H9 (cell line): ENCODE data around the gene YDJC. TPM values are rescaled to one million over a fixed set of nuclear protein-coding genes. Genes with fewer than 3 reads are reported as not detected.

Experiments used
- DNase-seq: peaks from one replicate; pipeline ENCODE4 v3.0.0-alpha.2; 2017
- H2AFZ ChIP-seq: one replicate; pipeline ENCODE4 v1.6.1; 2013; ENCODE audit warnings: mild to moderate bottlenecking, low read length, control low read depth, moderate library complexity
- H2AK5ac ChIP-seq: 2 replicates; pipeline ENCODE4 v1.6.1; 2013; ENCODE audit warnings: low read length, control low read depth, mixed read lengths; ENCODE audit not compliant: insufficient read length
- H2BK120ac ChIP-seq: one replicate; pipeline ENCODE4 v1.6.1; 2013; ENCODE audit warnings: low read depth, mild to moderate bottlenecking, low read length, control low read depth, inconsistent platforms; ENCODE audit not compliant: poor library complexity, severe bottlenecking
- H2BK12ac ChIP-seq: 2 replicates; pipeline ENCODE4 v1.6.1; 2013; ENCODE audit warnings: low read length, control low read depth, mixed read lengths, low read depth; ENCODE audit not compliant: insufficient read length
- H2BK15ac ChIP-seq: 2 replicates; pipeline ENCODE4 v1.6.1; 2013; ENCODE audit warnings: low read depth, low read length, control low read depth
- H2BK20ac ChIP-seq: one replicate; pipeline ENCODE4 v1.6.1; 2013; ENCODE audit warnings: low read depth, mild to moderate bottlenecking, low read length, control low read depth, inconsistent platforms; ENCODE audit not compliant: poor library complexity, severe bottlenecking
- H2BK5ac ChIP-seq: 2 replicates; pipeline ENCODE4 v1.6.1; 2013; ENCODE audit warnings: low read length, control low read depth, mixed read lengths; ENCODE audit not compliant: insufficient read length
- H3K14ac ChIP-seq: 2 replicates; pipeline ENCODE4 v1.6.1; 2013; ENCODE audit warnings: low read length, control low read depth; ENCODE audit not compliant: insufficient read depth
- H3K18ac ChIP-seq: 2 replicates; pipeline ENCODE4 v1.6.1; 2013; ENCODE audit warnings: low read depth, mild to moderate bottlenecking, mixed read lengths, low read length, control low read depth; ENCODE audit not compliant: insufficient read length
- H3K23ac ChIP-seq: 2 replicates; pipeline ENCODE4 v1.6.1; 2013; ENCODE audit warnings: low read length, control low read depth, mixed read lengths, low read depth; ENCODE audit not compliant: insufficient read length
- H3K23me2 ChIP-seq: 2 replicates; pipeline ENCODE4 v1.6.1; 2013; ENCODE audit warnings: low read depth, mild to moderate bottlenecking, mixed read lengths, low read length, control low read depth; ENCODE audit not compliant: insufficient read length, poor library complexity, severe bottlenecking
- H3K27ac ChIP-seq: 2 replicates; pipeline ENCODE4 v1.5.1; 2013; ENCODE audit warnings: low read length, control low read depth, mixed read lengths, low read depth; ENCODE audit not compliant: insufficient read length
- H3K27me3 ChIP-seq: 2 replicates; pipeline ENCODE4 v1.6.1; 2013; ENCODE audit warnings: low read length, control low read depth, inconsistent platforms; ENCODE audit not compliant: insufficient read depth
- H3K4ac ChIP-seq: 2 replicates; pipeline ENCODE4 v1.6.1; 2013; ENCODE audit warnings: low read depth, mild to moderate bottlenecking, control low read depth, inconsistent platforms, low read length, moderate library complexity
- H3K4me1 ChIP-seq: 2 replicates; pipeline ENCODE4 v1.6.1; 2013; ENCODE audit warnings: low read length, control low read depth, inconsistent platforms; ENCODE audit not compliant: insufficient read depth
- H3K4me2 ChIP-seq: 2 replicates; pipeline ENCODE4 v1.6.1; 2013; ENCODE audit warnings: low read length, control low read depth, mixed read lengths; ENCODE audit not compliant: insufficient read length, insufficient read depth
- H3K56ac ChIP-seq: 2 replicates; pipeline ENCODE4 v1.6.1; 2013; ENCODE audit warnings: low read depth, mild to moderate bottlenecking, mixed read lengths, low read length, control low read depth; ENCODE audit not compliant: insufficient read length
- H3K79me1 ChIP-seq: 2 replicates; pipeline ENCODE4 v1.6.1; 2013; ENCODE audit warnings: low read depth, mild to moderate bottlenecking, moderate library complexity, low read length, control low read depth, inconsistent platforms; ENCODE audit not compliant: insufficient read depth, poor library complexity, severe bottlenecking
- H3K79me2 ChIP-seq: 2 replicates; pipeline ENCODE4 v1.6.1; 2013; ENCODE audit warnings: low read length, control low read depth, inconsistent platforms; ENCODE audit not compliant: insufficient read depth
- H3K9ac ChIP-seq: 2 replicates; pipeline ENCODE4 v1.6.1; 2013; ENCODE audit warnings: low read length, control low read depth, mixed read lengths; ENCODE audit not compliant: insufficient read length; ENCODE audit errors: extremely low read depth
- H3K9me3 ChIP-seq: one replicate; pipeline ENCODE4 v1.6.1; 2013; ENCODE audit warnings: low read depth, low read length, inconsistent platforms; ENCODE audit not compliant: control insufficient read depth
- H3T11ph ChIP-seq: one replicate; pipeline ENCODE4 v1.6.1; 2013; ENCODE audit warnings: mild to moderate bottlenecking, low read length, control low read depth, inconsistent platforms
- H4K20me1 ChIP-seq: one replicate; pipeline ENCODE4 v1.6.1; 2013; ENCODE audit not compliant: control insufficient read depth, insufficient read length, insufficient read depth
- H4K5ac ChIP-seq: 2 replicates; pipeline ENCODE4 v1.6.1; 2013; ENCODE audit warnings: low read depth, mild to moderate bottlenecking, mixed read lengths, low read length, control low read depth; ENCODE audit not compliant: insufficient read length
- H4K8ac ChIP-seq: replicated peaks from 2 replicates; pipeline ENCODE4 v1.6.1; 2013; ENCODE audit warnings: low read length, control low read depth, mixed read lengths, low read depth; ENCODE audit not compliant: insufficient read length
- H4K91ac ChIP-seq: 2 replicates; pipeline ENCODE4 v1.6.1; 2013; ENCODE audit warnings: low read depth, mild to moderate bottlenecking, moderate library complexity, mixed read lengths, low read length, control low read depth; ENCODE audit not compliant: insufficient read length
- H3K27ac Mint-ChIP-seq, 3 experiments: 2 replicates in 2 of 3; 3 replicates in 1 of 3; pipeline ENCODE4 v1.8.0; 2020 to 2021; ENCODE audit warnings: mixed read lengths in 3 of 3, mild to moderate bottlenecking in 1 of 3, moderate library complexity in 1 of 3
- H3K27me3 Mint-ChIP-seq: 2 replicates; pipeline ENCODE4 v1.8.0; 2021; ENCODE audit warnings: low read depth, mild to moderate bottlenecking, moderate library complexity, mixed read lengths
- H3K36me3 Mint-ChIP-seq, 3 experiments: 2 replicates in 2 of 3; 3 replicates in 1 of 3; pipeline ENCODE4 v1.8.0; 2020 to 2021; ENCODE audit warnings: low read depth in 3 of 3, mixed read lengths in 3 of 3; ENCODE audit not compliant: insufficient read depth in 1 of 3
- H3K4me1 Mint-ChIP-seq, 2 experiments: 2 replicates each; pipeline ENCODE4 v1.8.0; 2020; ENCODE audit warnings: mixed read lengths in 2 of 2
- H3K4me3 Mint-ChIP-seq, 2 experiments: 2 replicates in 1 of 2; 3 replicates in 1 of 2; pipeline ENCODE4 v1.8.0; 2020 to 2021; ENCODE audit warnings: mild to moderate bottlenecking in 2 of 2, mixed read lengths in 2 of 2, moderate library complexity in 1 of 2
- H3K9me3 Mint-ChIP-seq, 2 experiments: 2 replicates in 1 of 2; 3 replicates in 1 of 2; pipeline ENCODE4 v1.8.0; 2020; ENCODE audit warnings: mild to moderate bottlenecking in 2 of 2, mixed read lengths in 2 of 2, moderate library complexity in 1 of 2
- WGBS: extraction: QIAGEN DNeasy Blood & Tissue Kit; methylation state at CpG from one replicate; pipeline ENCODE4 v1.1.7; 2013; ENCODE audit warnings: missing lambda C conversion rate, low lambda C conversion rate, mixed read lengths; ENCODE audit not compliant: insufficient read length; ENCODE audit errors: extremely low coverage; 5-methylcytosine and 5-hydroxymethylcytosine counted together
- total RNA-seq: library from RNA; stranded (reverse); gene quantifications from 2 replicates; pipeline ENCODE4 v1.2.1, GENCODE V29; 2021
- TF ChIP-seq, protein P1 (sequence below): fragments of 200-600 bp; sonication (generic); conservative IDR thresholded peaks from 3 replicates; pipeline ENCODE4 v1.8.0; 2021; ENCODE audit warnings: antibody characterized with exemption, mild to moderate bottlenecking

The YDJC gene
- total RNA-seq, 1 experiment from 2014 or later: 30.2 TPM

DNA sequence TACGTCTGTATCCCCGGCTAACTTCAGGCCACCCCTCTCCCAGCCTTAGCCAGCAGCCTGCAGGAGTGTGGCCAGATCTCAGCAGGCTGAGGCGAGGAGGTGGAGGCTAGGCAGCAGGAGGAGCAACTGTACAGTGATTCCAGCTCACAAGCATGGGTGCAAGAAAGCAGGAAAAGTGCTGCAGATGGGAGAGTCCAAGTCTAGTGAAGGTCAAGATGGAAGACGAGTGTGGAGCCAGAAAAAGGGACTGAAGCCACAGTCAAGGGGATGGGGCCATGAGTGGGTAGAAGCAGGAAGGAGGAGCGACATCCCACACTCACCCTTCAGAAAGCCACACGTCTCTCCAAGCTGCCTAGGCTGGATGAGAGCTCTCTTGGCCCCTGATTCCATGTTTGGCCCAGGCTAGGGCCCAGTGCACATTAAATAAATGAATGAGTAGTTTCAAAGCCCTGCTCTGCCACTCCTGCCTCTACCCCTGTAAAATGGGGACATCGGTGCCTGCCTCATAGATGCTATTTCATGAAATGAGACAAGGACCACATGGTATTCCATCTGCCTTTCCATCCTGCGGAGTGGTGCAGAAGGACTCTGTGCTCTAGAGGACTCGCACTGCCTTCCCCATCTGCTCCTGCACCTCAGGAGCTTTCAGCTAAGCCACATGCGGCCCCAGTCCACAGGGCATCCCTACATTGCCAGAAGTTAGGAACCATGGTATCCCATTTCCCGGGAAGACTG is 2.9 kb downstream of the YDJC start:
- H3K27me3 Mint-ChIP-seq: peaks cover 4% of the 10 kb centered on the region; the same call in 1 of the 2 replicates
- no peak overlapping the region for H2BK5ac ChIP-seq
- TF ChIP-seq, protein P1, sequence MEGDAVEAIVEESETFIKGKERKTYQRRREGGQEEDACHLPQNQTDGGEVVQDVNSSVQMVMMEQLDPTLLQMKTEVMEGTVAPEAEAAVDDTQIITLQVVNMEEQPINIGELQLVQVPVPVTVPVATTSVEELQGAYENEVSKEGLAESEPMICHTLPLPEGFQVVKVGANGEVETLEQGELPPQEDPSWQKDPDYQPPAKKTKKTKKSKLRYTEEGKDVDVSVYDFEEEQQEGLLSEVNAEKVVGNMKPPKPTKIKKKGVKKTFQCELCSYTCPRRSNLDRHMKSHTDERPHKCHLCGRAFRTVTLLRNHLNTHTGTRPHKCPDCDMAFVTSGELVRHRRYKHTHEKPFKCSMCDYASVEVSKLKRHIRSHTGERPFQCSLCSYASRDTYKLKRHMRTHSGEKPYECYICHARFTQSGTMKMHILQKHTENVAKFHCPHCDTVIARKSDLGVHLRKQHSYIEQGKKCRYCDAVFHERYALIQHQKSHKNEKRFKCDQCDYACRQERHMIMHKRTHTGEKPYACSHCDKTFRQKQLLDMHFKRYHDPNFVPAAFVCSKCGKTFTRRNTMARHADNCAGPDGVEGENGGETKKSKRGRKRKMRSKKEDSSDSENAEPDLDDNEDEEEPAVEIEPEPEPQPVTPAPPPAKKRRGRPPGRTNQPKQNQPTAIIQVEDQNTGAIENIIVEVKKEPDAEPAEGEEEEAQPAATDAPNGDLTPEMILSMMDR: no peak
- no CpG with 5 or more reads among the region's 11 CpGs for WGBS
- no peak for DNase-seq
- H3K79me1 ChIP-seq: peaks cover 2% of the 10 kb centered on the region
- H3K27ac ChIP-seq: no peak overlapping the region
- no peaks in the 10 kb centered on the region for H3K9me3 Mint-ChIP-seq
- H3K27ac Mint-ChIP-seq: peak overlapping the region in 2 of 3 experiments; percentile 18 to 49; a peak in 4 of 7 replicates
- H2BK12ac ChIP-seq: no peak overlapping the region
- H3K4ac ChIP-seq: no peak overlapping the region
- no peak overlapping the region for H2BK120ac ChIP-seq
- no peak overlapping the region for H3K14ac ChIP-seq
- no peak overlapping the region for H3K4me2 ChIP-seq
- peaks cover 14% of the 10 kb centered on the region in 2 experiments for H3K4me1 Mint-ChIP-seq
- H2AK5ac ChIP-seq: no peak overlapping the region
- 0 out of 5 replicates have a peak overlapping the region, but pooled peaks of 1 of the 2 experiments have one; percentile 10 for H3K4me3 Mint-ChIP-seq
- no peak overlapping the region for H2BK20ac ChIP-seq
- H3K79me2 ChIP-seq: no peaks in the 10 kb centered on the region
- peaks cover 5 to 39% (median 31%) of the 10 kb centered on the region in 3 experiments for H3K36me3 Mint-ChIP-seq
- H4K20me1 ChIP-seq: no peaks in the 10 kb centered on the region
- no peaks in the 10 kb centered on the region for H3K9me3 ChIP-seq
- no peaks in the 10 kb centered on the region for H3K27me3 ChIP-seq
- no peak overlapping the region for H4K8ac ChIP-seq
- H3K9ac ChIP-seq: no peak overlapping the region
- no peak overlapping the region for H3K23ac ChIP-seq
- no peak overlapping the region for H3T11ph ChIP-seq
- H2BK15ac ChIP-seq: no peak overlapping the region
- H4K5ac ChIP-seq: no peak overlapping the region
- no peaks in the 10 kb centered on the region; the same call in 1 of the 2 replicates for H3K4me1 ChIP-seq
- no peak overlapping the region for H2AFZ ChIP-seq
- H4K91ac ChIP-seq: no peak overlapping the region
- H3K18ac ChIP-seq: no peak overlapping the region
- no peak overlapping the region for H3K56ac ChIP-seq
- H3K23me2 ChIP-seq: peaks cover 5% of the 10 kb centered on the region
